ENCODE results near the gene PLG. TPM values are rescaled to one million over a fixed set of nuclear protein-coding genes. Genes with fewer than 3 reads are reported as not detected.

PLG gene
- total RNA-seq, result 4.4 TPM

GRCh38 chr6:160701918-160702680 is at the start of gene PLG:
Gene PLG (plus strand): TSS chr6:160702244. CDS start chr6:160702305, 61 bp downstream.

DNA sequence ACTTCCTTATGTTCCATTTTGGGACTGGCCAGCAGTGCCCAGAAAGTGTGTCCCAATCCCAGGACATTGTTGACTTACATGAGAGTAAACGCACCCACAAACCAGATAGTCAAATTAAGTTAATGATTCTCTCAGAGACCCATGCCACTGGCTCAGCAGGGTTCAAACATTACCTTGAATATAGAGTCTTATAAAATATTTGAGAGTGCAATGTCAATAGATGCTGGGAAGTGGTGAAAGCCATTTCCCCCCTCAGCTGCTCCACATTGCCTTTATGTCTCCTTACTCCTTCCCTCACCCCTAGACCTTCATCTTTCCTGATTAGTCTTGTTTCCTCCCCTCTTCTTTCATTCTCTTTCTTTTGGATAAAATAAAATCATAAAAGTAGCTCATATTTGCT is 37.8 kb upstream of the PLG start, which contains the start of gene LPA:
LPA (minus strand) TSS at position 78 of the 400 bp plus-strand sequence; CDS start at position 17, 61 bp downstream.

Other genes starting within 250 kb of the PLG start
- 0.06 TPM for gene LPA, start 38.0 kb upstream of the PLG start, total RNA-seq

Measured in metanephros (tissue), 1 donor.